HCT116 (cell line): ENCODE results near the gene C9orf50. TPM values are rescaled to one million over a fixed set of nuclear protein-coding genes. Genes with fewer than 3 reads are reported as not detected.

Source experiments
- ELF1 ChIP-seq: IDR thresholded peaks from 2 replicates; pipeline ENCODE4 v1.6.1; 2012; ENCODE audit warnings: low read depth, borderline replicate concordance
- MAX ChIP-seq: IDR thresholded peaks from 2 replicates; pipeline ENCODE4 v1.6.1; 2012
- RAD21 ChIP-seq: IDR thresholded peaks from 2 replicates; pipeline ENCODE4 v1.6.1; 2012; ENCODE audit warnings: low read depth, mild to moderate bottlenecking
- REST ChIP-seq: IDR thresholded peaks from 2 replicates; pipeline ENCODE4 v1.6.1; 2012; ENCODE audit warnings: low read depth
- SP1 ChIP-seq: IDR thresholded peaks from 2 replicates; pipeline ENCODE4 v1.6.1; 2012; ENCODE audit warnings: low read depth
- SRF ChIP-seq: IDR thresholded peaks from 2 replicates; pipeline ENCODE4 v1.6.1; 2012; ENCODE audit warnings: low read depth
- YY1 ChIP-seq: IDR thresholded peaks from 2 replicates; pipeline ENCODE4 v1.6.1; 2011; ENCODE audit warnings: low read length, low read depth, moderate library complexity, mild to moderate bottlenecking; ENCODE audit not compliant: insufficient replicate concordance; ENCODE audit errors: extremely low read depth
- ZBTB33 ChIP-seq: IDR thresholded peaks from 2 replicates; pipeline ENCODE4 v1.6.1; 2011; ENCODE audit warnings: mild to moderate bottlenecking, low read length, moderate library complexity; ENCODE audit not compliant: insufficient replicate concordance; ENCODE audit errors: extremely low read depth
- ZNF274 ChIP-seq: fragments of 200-500 bp; sonication (Bioruptor generic); IDR thresholded peaks from 2 replicates; pipeline ENCODE4 v1.6.1; 2014; ENCODE audit warnings: mild to moderate bottlenecking, low read depth, low read length, inconsistent platforms
- total RNA-seq: library from RNA; stranded (reverse); gene quantifications from one replicate; pipeline ENCODE4 v1.2.1, GENCODE V29; 2021; ENCODE audit not compliant: unreplicated experiment

The C9orf50 gene
- total RNA-seq, 1 experiment from 2014 or later, result not detected

GRCh38 chr9:129626079-129626624, 5.3 kb upstream of the C9orf50 start, which contains the start of gene NTMT1 (continued):
- TF ChIP-seq ZBTB33 (no peak), ELF1 (no peak; the same call in 1 of the 2 replicates), RAD21 (no peak), SRF (no peak), SP1 (peak; percentile 58; the same call in 1 of the 2 replicates), ZNF274 (no peak), YY1 (peak; percentile 11), REST (no peak), MAX (peak; percentile 99)
- TF ChIP-seq, all 23 proteins: peak for 9
